ENCODE results near the gene FECH.

DNA sequence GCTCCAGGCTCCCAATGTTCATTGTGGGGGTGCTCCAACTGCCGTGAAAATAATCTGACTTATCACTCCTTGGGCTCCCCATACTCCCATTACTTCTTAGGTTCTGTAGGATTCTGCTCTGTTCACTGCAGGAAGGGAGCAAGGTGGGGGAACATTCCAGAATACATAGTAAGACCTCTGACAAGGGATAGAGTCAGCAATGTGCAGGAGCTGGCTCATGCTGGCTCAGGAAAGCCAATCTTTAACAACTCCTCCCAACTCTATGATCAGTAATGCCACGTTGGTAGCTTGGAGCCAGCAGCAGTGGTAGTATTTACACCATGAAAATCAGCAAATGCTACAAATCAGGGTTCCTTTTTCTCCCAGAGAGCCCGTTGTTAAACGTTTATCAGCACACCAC lies 44.4 kb downstream of the FECH start:
- TF ChIP-seq POLR2A (IDR thresholded peaks at IDR 0.05) (no peak), POLR2AphosphoS5 (IDR thresholded peaks at IDR 0.05) (no peak)
- TF ChIP-seq, protein P1, sequence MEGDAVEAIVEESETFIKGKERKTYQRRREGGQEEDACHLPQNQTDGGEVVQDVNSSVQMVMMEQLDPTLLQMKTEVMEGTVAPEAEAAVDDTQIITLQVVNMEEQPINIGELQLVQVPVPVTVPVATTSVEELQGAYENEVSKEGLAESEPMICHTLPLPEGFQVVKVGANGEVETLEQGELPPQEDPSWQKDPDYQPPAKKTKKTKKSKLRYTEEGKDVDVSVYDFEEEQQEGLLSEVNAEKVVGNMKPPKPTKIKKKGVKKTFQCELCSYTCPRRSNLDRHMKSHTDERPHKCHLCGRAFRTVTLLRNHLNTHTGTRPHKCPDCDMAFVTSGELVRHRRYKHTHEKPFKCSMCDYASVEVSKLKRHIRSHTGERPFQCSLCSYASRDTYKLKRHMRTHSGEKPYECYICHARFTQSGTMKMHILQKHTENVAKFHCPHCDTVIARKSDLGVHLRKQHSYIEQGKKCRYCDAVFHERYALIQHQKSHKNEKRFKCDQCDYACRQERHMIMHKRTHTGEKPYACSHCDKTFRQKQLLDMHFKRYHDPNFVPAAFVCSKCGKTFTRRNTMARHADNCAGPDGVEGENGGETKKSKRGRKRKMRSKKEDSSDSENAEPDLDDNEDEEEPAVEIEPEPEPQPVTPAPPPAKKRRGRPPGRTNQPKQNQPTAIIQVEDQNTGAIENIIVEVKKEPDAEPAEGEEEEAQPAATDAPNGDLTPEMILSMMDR (IDR thresholded peaks at IDR 0.05 in 8 of 11, conservative IDR thresholded peaks at IDR 0.05 in 3 of 11): no peak

Data from spleen (tissue), 7 donors.